NCI-H2107 treated with DMSO at 0.1 percent for 48 hours (cell line): ENCODE data around the gene IQUB.
"Not testable (repeated sequence)": the region's sequence is repeated elsewhere in the genome, so short reads cannot be mapped to it uniquely, and the experiment has no call there.

Experiments
- DNase-seq: peaks from one replicate; lab custom pipeline; 2025; ENCODE audit not compliant: unreplicated experiment; lab: John Stamatoyannopoulos, UW

Gene IQUB

DNA sequence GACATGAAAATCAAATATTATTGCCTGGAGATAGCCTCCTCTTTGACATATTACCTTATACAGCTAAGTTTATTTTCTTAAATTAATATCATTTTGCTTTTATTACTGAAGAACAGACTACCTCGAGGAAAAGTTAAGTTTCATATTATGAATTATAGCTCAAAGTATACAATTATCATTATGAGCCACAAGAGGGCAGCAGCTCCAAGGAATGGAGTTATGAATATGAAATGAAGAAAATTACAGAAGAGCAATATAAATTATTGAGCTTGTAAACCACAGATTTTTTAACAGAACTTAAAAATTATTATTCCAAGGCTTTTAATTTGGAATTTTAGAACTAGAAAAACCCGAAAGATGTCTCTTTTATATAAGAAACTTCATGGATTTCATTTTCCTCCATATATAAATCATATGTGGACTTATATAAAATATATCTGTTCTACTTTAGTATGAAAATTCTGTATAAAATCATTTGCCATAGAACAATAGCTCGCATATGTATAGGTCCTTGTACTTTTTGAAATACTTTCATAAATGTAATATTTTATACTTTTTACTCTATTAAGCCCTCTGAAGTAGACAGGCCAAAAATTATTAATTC is 40.1 kb downstream of the IQUB start:
- peak; percentile 28 for DNase-seq

DNA sequence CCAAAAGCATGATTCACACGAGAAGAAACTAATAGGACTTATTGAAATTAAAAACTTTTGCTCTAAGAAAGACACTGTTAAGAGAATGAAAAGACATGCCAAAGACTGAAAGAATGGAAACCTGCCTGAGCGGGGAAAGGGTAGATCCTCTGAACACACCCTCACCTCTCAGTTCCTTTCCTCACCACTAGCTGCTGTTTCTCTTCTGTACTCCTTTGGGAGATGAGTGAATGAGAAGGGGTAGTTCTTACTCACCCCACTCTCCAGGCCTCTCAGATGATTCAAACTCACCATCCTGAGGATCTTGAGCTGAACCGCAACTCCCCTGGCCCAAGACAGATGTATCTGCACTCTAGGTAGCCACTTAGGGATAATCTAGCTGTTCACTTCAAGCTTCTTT is 41.9 kb downstream of the IQUB start:
- no peak for DNase-seq

GRCh38 chr7:123485721-123486120 is 48.7 kb downstream of the IQUB start:
- DNase-seq = no peak

DNA sequence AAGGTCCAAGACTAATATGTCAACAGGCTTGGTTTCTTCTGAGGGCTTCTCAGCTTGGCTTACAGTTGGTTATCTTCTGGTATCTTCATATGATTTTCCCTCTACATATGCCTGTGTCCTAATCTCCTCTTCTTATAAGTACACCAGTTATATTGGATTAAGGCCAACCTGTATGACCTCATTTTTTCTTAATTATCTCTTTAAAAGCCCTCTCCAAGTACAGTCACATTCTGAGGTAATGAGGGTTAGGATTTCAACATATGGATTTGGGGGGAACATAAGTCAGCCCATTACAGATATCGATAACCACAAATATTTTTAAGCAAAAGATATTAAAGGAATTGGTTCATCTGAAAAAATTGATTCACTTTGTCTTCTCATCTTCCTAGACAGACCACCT is 49.2 kb downstream of the IQUB start:
- DNase-seq = no peak

DNA sequence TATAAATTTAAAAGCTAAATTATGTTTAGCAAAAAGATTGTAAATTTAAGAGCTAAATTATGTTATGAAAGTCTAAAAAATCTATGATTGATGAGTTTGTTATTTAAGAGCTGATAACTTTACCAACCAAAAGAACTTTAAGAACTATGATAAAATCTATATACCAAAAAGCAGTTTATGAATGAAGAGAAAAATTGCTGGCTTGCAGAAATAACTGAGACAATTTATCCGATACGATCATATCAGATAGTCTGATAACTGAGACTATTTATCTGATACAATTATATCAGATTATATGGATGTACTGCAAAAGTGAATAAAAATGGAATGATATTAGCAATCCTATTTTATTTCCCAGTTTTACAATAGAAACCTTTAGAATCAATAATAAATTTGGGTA is 50.2 kb downstream of the IQUB start:
- no peak for DNase-seq

DNA sequence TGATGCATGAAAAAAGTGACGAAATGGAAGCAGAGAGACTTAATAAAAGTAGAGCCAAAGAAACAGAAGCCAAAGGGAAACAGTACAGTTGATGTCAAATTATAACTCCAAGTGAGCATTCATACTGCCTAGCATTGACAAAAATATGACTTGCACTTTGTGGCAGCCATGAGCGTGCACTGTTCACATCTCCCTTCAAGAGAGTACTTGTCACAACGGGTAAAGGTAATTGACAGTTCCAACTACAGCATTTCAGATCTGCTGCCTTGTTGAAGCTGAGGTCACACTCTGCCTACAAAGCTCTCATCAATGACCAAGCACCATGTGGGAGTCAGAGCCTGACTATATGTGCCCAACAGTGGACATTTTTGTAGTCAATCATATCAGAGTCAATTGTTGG is 54.3 kb downstream of the IQUB start:
- DNase-seq = no peak

DNA sequence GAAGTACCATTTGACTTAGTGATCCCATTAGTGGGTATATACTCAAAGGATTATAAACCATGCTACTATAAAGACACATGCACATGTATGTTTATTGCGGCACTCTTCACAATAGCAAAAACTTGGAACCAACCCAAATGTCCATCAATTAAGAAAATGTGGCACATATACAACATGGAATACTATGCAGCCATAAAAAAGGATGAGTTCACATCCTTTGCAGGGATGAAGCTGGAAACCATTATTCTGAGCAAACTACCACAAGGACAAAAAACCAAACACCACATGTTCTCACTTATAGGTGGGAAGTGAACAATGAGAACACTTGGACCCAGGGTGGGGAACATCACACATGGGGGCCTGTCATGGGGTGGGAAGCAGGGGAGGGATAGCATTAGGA is 56.3 kb downstream of the IQUB start:
- DNase-seq = not testable (repeated sequence)

DNA sequence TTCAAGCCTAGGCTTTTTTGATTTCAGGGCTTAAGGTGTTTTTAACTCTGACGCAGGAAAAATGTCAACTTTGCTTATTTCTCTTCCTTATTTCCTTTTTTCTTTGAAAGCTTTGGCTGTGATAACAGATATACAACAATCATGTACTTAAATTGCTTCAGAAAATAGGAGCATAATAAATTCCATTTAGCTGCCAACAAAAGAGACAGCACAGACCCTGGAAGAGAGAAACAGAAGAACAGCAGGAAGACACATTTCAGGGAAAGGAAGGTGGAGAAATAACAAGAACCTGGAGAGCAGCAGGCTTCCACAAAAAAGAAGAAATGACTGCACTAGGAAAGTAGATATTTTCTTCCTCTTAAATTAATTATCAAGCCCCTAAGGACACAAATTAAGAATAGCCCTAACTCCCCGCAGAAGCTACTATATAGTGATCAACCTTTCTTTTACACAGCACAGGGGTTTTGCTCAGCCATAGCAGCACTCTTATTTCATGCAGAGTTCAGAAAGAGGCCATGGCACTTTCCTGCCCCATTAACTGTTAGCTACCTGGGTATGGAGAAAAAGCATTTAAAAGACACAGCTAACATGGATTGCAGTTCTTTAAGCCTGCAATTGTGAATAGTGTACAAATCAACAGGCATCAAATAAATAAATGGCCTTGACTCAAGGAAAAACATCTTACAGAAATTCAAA is 61.5 kb downstream of the IQUB start:
- DNase-seq = no peak

- DNase-seq = no peak
Measured at GRCh38 chr7:123472327-123472726, 62.1 kb downstream of the IQUB start.

DNA sequence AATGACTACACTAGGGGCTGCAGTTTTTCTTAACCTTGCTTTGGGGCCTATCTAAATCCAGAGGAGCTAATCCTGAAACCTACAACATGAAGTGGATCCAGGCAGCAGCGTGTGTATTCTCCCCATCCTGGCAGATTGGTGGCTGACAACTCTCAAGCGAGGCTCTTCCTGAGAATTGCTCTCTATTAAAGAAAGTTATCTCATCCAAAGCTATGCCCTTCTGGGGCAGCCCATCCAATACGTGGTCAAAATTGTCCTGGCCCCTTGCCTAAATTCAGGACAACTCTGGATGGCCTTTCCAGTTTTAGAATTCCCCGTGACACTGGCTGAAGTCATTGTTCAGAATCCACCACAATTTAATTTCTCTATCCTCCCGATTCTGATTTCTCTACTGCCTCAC is 66.1 kb downstream of the IQUB start:
- no peak for DNase-seq

DNA sequence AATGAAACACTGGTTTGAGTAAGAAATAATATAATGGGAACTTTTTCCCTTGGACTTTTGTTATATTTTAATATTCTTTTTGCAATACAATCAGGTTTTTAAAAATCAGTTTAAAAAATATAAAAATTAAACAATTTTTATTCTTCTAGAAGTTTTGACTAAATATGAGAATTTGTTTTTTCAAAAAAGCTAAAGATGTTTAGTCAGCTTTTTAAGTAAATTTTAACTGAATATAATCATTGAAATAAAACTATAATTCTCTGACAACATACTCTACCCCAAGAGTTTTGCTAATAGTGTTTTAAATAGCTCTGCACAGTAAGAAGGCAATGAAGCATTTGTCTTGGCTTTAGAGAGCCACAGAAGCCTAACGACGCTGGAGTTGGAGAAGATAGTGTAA is 70.5 kb downstream of the IQUB start:
- DNase-seq = no peak

DNA sequence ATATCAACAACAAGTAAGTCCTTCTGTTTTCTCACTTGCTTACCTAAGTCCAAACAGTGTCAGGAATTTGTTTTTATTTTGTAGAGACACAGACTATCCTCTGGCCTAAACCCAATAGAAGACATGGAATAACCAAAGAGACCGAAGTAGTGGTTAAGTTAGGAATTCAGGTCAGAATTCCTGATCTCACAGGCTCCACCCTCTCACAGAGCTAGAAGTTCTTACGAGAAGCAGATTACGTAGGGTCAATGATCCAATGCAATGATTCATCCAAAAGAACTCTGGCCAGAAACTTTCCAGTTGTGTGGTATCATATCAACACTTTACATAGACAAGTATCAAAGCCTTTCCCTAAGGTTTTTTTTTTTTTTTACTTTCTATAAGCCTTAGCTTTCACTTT is 73.8 kb downstream of the IQUB start:
- no peak for DNase-seq

GRCh38 chr7:123455965-123456470 is 78.4 kb downstream of the IQUB start:
- no peak for DNase-seq

DNA sequence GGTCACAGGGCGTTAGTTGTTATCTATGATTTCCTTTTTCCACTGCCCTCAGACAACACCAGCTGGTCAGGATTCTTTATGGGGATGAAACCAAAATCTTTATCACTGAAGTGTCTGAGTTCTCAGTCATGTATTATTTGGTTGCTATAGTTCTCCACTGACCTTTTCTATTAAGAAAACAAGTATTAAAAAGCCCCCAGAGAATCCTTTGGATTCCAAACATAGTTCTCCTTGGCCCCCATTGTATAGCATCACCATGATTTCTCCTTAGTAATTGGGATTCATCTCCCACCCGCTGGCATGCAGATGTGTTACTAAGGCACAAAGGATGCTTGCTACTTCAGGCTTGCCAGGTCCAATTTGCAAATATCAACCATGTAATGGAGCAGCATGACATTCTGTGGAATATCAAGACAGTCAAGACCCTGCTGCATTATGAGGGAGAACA is 94.3 kb downstream of the IQUB start:
- no peak for DNase-seq

- no peak for DNase-seq
Measured at GRCh38 chr7:123439191-123439590, 95.2 kb downstream of the IQUB start.

- DNase-seq = no peak
Measured at GRCh38 chr7:123437447-123437995, 96.9 kb downstream of the IQUB start.

DNA sequence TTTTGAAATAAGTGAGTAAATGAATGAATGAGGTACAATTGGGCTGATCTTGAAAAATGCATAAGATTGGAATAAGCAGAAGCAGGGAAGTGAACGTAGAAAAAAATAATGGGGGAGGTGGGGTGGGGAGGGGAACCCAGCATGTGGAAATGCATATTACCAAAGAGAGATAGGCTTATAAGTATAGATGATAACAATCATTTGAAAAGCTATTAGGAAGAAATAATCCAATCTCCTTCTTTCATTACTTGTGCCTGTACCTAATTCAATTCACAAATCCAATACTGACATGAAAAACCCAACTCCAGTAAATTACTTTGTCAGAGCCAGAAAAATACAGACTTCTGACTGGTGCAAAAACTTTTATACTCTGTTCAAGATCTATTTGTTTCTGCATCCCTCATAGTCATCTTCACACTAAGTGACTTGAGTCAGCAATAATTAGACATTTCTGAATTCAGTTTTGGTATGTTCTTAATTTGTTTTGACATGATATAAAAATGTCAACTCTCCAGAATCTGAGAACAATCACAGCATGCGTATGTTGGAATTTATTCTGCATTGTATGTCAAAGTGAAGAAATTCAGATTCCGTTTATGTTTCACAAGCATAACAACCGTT is 99.2 kb downstream of the IQUB start:
- DNase-seq = no peak

- DNase-seq = no peak
Measured at GRCh38 chr7:123433665-123434064, 100.7 kb downstream of the IQUB start.

- no peak for DNase-seq
Measured at GRCh38 chr7:123432601-123433000, 101.8 kb downstream of the IQUB start.

GRCh38 chr7:123431075-123431614 is 103.2 kb downstream of the IQUB start:
- no peak for DNase-seq

DNA sequence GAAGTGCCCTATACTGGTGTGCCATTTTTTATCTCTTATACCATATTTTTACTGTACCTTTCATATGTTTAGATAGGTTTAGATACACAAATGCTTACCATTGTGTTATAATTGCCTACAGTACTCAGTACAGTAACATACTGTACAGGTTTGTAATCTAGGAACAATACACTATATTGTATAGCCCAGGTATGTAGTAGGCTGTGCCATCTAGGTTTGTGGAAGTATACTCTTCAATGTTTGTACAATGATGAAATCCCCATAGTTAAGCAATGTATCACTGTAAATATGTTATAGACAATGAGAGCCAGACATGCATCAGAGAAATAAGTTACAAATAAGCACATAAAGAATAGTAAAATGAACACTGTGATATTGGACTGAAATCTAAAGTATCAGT is 109.1 kb downstream of the IQUB start:
- no peak for DNase-seq

DNA sequence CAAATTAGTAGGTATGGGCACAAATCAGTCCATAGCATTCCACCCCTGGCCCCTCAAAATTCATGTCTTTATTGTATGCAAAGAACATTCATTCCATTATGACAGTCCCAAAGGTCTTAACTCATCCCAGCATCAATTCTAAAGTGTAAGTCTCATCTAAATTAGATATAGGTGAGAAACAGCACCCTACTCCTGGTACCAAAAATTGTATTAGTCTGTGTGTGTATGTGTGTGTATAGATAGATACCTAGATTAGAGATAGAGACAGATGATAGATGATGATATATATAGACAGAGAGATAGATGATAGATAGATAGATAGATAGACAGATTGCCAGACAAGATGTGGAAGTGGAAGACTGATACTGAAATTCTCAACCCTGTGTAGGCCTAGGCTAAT is 109.9 kb downstream of the IQUB start:
- no peak for DNase-seq
